Measurements from ENCODE around the gene DDX6.
"Not testable (repeated sequence)": the region's sequence is repeated elsewhere in the genome, so short reads cannot be mapped to it uniquely, and the experiment has no call there.

Gene DDX6

GRCh38 chr11:118791111-118791960 is at the start of gene DDX6:
Gene DDX6 (minus strand): TSS chr11:118791164. CDS start chr11:118786251, 4,913 bp downstream.
- peak; percentile 69 for DNase-seq

GRCh38 chr11:118838905-118839553 is 48.1 kb upstream of the DDX6 start:
- DNase-seq, result no peak

GRCh38 chr11:118837868-118838267 is 46.9 kb upstream of the DDX6 start:
- DNase-seq, result no peak

- DNase-seq, result no peak
Observed at GRCh38 chr11:118834427-118835028, 43.6 kb upstream of the DDX6 start.

- no peak for DNase-seq
Observed at GRCh38 chr11:118827118-118827517, 36.2 kb upstream of the DDX6 start.

- DNase-seq, result not testable (repeated sequence)
Observed at GRCh38 chr11:118822936-118823510, 32.1 kb upstream of the DDX6 start.

- no peak for DNase-seq
Observed at GRCh38 chr11:118820412-118821357, 29.7 kb upstream of the DDX6 start.

GRCh38 chr11:118820025-118820379 is 29.0 kb upstream of the DDX6 start:
- DNase-seq, result not testable (repeated sequence)

GRCh38 chr11:118819334-118820024 is 28.5 kb upstream of the DDX6 start:
- no peak for DNase-seq

GRCh38 chr11:118818130-118818529 is 27.2 kb upstream of the DDX6 start:
- DNase-seq, result no peak

GRCh38 chr11:118813551-118813950 is 22.6 kb upstream of the DDX6 start:
- no peak for DNase-seq

- DNase-seq, result no peak
Observed at GRCh38 chr11:118812485-118812884, 21.5 kb upstream of the DDX6 start.

- no peak for DNase-seq
Observed at GRCh38 chr11:118807800-118808778, 17.1 kb upstream of the DDX6 start.

GRCh38 chr11:118806400-118806799 is 15.4 kb upstream of the DDX6 start:
- no peak for DNase-seq

GRCh38 chr11:118804094-118804493 is 13.1 kb upstream of the DDX6 start:
- no peak for DNase-seq

GRCh38 chr11:118799372-118799771 is 8.4 kb upstream of the DDX6 start:
- no peak for DNase-seq

GRCh38 chr11:118797510-118797909 is 6.5 kb upstream of the DDX6 start:
- DNase-seq, result no peak

GRCh38 chr11:118792570-118793124 is 1.7 kb upstream of the DDX6 start:
- peak; percentile 71 for DNase-seq

- no peak for DNase-seq
Observed at GRCh38 chr11:118791961-118792569, 1.1 kb upstream of the DDX6 start.

Measured in amniotic stem cell (primary cell).